HG02870 (cell line): ENCODE results near the gene TENM3.
"Not testable (repeated sequence)": the region's sequence is repeated elsewhere in the genome, so short reads cannot be mapped to it uniquely, and the experiment has no call there.

ENCODE experiments used
- ATAC-seq: cut with Tn5 transposase; IDR thresholded peaks from one replicate; pipeline ENCODE4 v1.9.1; 2021; ENCODE audit warnings: mild to moderate bottlenecking, moderate library complexity; ENCODE audit not compliant: unreplicated experiment

Gene TENM3

GRCh38 chr4:182227611-182228010 lies 15.6 kb upstream of the TENM3 start:
- ATAC-seq = no peak

GRCh38 chr4:182228991-182229577 lies 14.1 kb upstream of the TENM3 start:
- no peak for ATAC-seq

GRCh38 chr4:182230256-182230655 lies 12.9 kb upstream of the TENM3 start:
- ATAC-seq = no peak

GRCh38 chr4:182231080-182231479 lies 12.1 kb upstream of the TENM3 start:
- no peak for ATAC-seq

- no peak for ATAC-seq
Observed at GRCh38 chr4:182231496-182231895, 11.7 kb upstream of the TENM3 start.

GRCh38 chr4:182233310-182234090 lies 9.7 kb upstream of the TENM3 start:
- no peak for ATAC-seq

GRCh38 chr4:182235021-182235795 lies 8.0 kb upstream of the TENM3 start:
- no peak for ATAC-seq

- no peak for ATAC-seq
Observed at GRCh38 chr4:182236186-182236585, 7.0 kb upstream of the TENM3 start.

- ATAC-seq = not testable (repeated sequence)
Observed at GRCh38 chr4:182237010-182237409, 6.2 kb upstream of the TENM3 start.

GRCh38 chr4:182238355-182238931 lies 4.8 kb upstream of the TENM3 start:
- ATAC-seq = no peak

- no peak for ATAC-seq
Observed at GRCh38 chr4:182240161-182241130, 2.8 kb upstream of the TENM3 start.

- not testable (repeated sequence) for ATAC-seq
Observed at GRCh38 chr4:182242260-182242659, 942 bp upstream of the TENM3 start.

GRCh38 chr4:182242787-182243186 lies 415 bp upstream of the TENM3 start:
- ATAC-seq = no peak

- ATAC-seq = no peak
Observed at GRCh38 chr4:182245041-182245440, 1.8 kb downstream of the TENM3 start.

GRCh38 chr4:182245541-182246215 lies 2.5 kb downstream of the TENM3 start:
- ATAC-seq = no peak

- no peak for ATAC-seq
Observed at GRCh38 chr4:182246401-182247205, 3.4 kb downstream of the TENM3 start.

- ATAC-seq = no peak
Observed at GRCh38 chr4:182248295-182248694, 5.1 kb downstream of the TENM3 start.

- no peak for ATAC-seq
Observed at GRCh38 chr4:182250446-182250845, 7.2 kb downstream of the TENM3 start.

GRCh38 chr4:182251116-182251515 lies 7.9 kb downstream of the TENM3 start:
- no peak for ATAC-seq
